GM23338 (cell line): ENCODE measurements around the gene GET4. TPM values are rescaled to one million over a fixed set of nuclear protein-coding genes. Genes with fewer than 3 reads are reported as not detected.
A peak's percentile ranks its signal among the peaks of the same experiment; 100 is the strongest.

ENCODE experiments used
- ATAC-seq: fragments of 200-7000 bp; cut with Tn5 transposase; 3 replicates; pipeline ENCODE4 v1.9.1; 2020
- DNase-seq: peaks from one replicate; pipeline ENCODE4 v3.0.0-alpha.2; 2015; ENCODE audit warnings: low spot score
- H2AFZ ChIP-seq: fragments of 200-600 bp; sonication (generic); 2 replicates; pipeline ENCODE4 v1.8.0; 2016; ENCODE audit warnings: antibody characterized with exemption, mild to moderate bottlenecking, moderate library complexity
- H3F3A ChIP-seq: fragments of 200-600 bp; sonication (generic); replicated peaks from 2 replicates; pipeline ENCODE4 v1.8.0; 2017; ENCODE audit warnings: antibody characterized with exemption, mixed run types, low read depth
- H3K27ac ChIP-seq: fragments of 200-600 bp; sonication (generic); 2 replicates; pipeline ENCODE4 v1.6.1; 2016; ENCODE audit warnings: low read depth
- H3K27me3 ChIP-seq: fragments of 200-600 bp; sonication (generic); 2 replicates; pipeline ENCODE4 v1.8.0; 2016; ENCODE audit warnings: mild to moderate bottlenecking, mixed run types, moderate library complexity; ENCODE audit not compliant: insufficient read depth
- H3K36me3 ChIP-seq: fragments of 200-600 bp; sonication (generic); 2 replicates; pipeline ENCODE4 v1.8.0; 2016; ENCODE audit warnings: mild to moderate bottlenecking; ENCODE audit not compliant: insufficient read depth
- H3K4me1 ChIP-seq: fragments of 200-600 bp; sonication (generic); 2 replicates; pipeline ENCODE4 v1.8.0; 2016; ENCODE audit warnings: mild to moderate bottlenecking, moderate library complexity; ENCODE audit not compliant: insufficient read depth
- H3K4me2 ChIP-seq: fragments of 200-600 bp; sonication (generic); 2 replicates; pipeline ENCODE4 v1.7.1; 2017; ENCODE audit warnings: mixed run types
- H3K4me3 ChIP-seq: fragments of 200-600 bp; sonication (generic); 2 replicates; pipeline ENCODE4 v1.6.1; 2016; ENCODE audit warnings: mixed run types
- H3K79me2 ChIP-seq: fragments of 200-600 bp; sonication (generic); replicated peaks from 2 replicates; pipeline ENCODE4 v1.8.0; 2017; ENCODE audit warnings: mild to moderate bottlenecking; ENCODE audit not compliant: insufficient read depth
- H3K9me2 ChIP-seq: fragments of 200-600 bp; sonication (generic); 2 replicates; pipeline ENCODE4 v1.8.0; 2017; ENCODE audit not compliant: insufficient read depth
- H4K20me1 ChIP-seq: fragments of 200-600 bp; sonication (generic); replicated peaks from 2 replicates; pipeline ENCODE4 v1.8.0; 2017; ENCODE audit warnings: mild to moderate bottlenecking; ENCODE audit not compliant: insufficient read depth
- H3K27ac Mint-ChIP-seq: 2 replicates; pipeline ENCODE4 v1.8.0; 2020; ENCODE audit warnings: inconsistent platforms, mild to moderate bottlenecking, moderate library complexity, mixed read lengths
- H3K27me3 Mint-ChIP-seq: 3 replicates; pipeline ENCODE4 v1.8.0; 2022; ENCODE audit warnings: low read depth, mild to moderate bottlenecking, moderate library complexity, mixed read lengths, inconsistent platforms; ENCODE audit not compliant: insufficient read depth, poor library complexity
- H3K36me3 Mint-ChIP-seq: 3 replicates; pipeline ENCODE4 v1.8.0; 2021; ENCODE audit warnings: low read depth, mild to moderate bottlenecking, inconsistent platforms, moderate library complexity, mixed read lengths
- H3K4me1 Mint-ChIP-seq: 3 replicates; pipeline ENCODE4 v1.8.0; 2020; ENCODE audit warnings: mild to moderate bottlenecking, inconsistent platforms, mixed read lengths
- H3K4me3 Mint-ChIP-seq: 3 replicates; pipeline ENCODE4 v1.8.0; 2021; ENCODE audit warnings: moderate library complexity, mild to moderate bottlenecking, inconsistent platforms, mixed read lengths
- H3K9me3 Mint-ChIP-seq: 3 replicates; pipeline ENCODE4 v1.8.0; 2020; ENCODE audit warnings: moderate library complexity, mild to moderate bottlenecking, inconsistent platforms, mixed read lengths
- EZH2 ChIP-seq: fragments of 200-600 bp; sonication (generic); IDR thresholded peaks from one replicate; pipeline ENCODE4 v1.8.0; 2017; ENCODE audit warnings: antibody characterized with exemption, mild to moderate bottlenecking, low read depth; ENCODE audit not compliant: unreplicated experiment
- STAT1 ChIP-seq: IDR thresholded peaks from one replicate; pipeline ENCODE4 v1.6.1; 2016; ENCODE audit warnings: antibody characterized with exemption; ENCODE audit not compliant: unreplicated experiment
- ZNF114 ChIP-seq: fragments of 250-450 bp; sonication (Bioruptor Pico); IDR thresholded peaks from 2 replicates; pipeline ENCODE4 v1.5.0; 2020; ENCODE audit warnings: mild to moderate bottlenecking, moderate library complexity
- ZNF331 ChIP-seq: fragments of 250-450 bp; sonication (Bioruptor Pico); IDR thresholded peaks from 2 replicates; pipeline ENCODE4 v1.5.0; 2020; ENCODE audit warnings: low read depth, mild to moderate bottlenecking, moderate library complexity
- polyA plus RNA-seq: library from polyadenylated mRNA; unstranded; fragments of >200 nt; fragmentation: Nextera tagmentation; extraction: Ambion mirVana; gene quantifications from 2 replicates; pipeline ENCODE4 v1.2.1, GENCODE V29; 2016
- total RNA-seq: library from RNA; depleted of rRNA; stranded (reverse); fragments of >200 nt; shearing (Covaris generic); gene quantifications from 2 replicates; pipeline ENCODE4 v1.2.3, GENCODE V29; 2014
- TF ChIP-seq, protein P1 (sequence below): fragments of 250-450 bp; sonication (Bioruptor Pico); IDR thresholded peaks from 2 replicates; pipeline ENCODE4 v1.5.0; 2020; ENCODE audit warnings: mild to moderate bottlenecking, moderate library complexity
- TF ChIP-seq, protein P2 (sequence below): IDR thresholded peaks from 2 replicates; pipeline ENCODE4 v1.6.1; 2016; ENCODE audit warnings: antibody characterized with exemption

Gene GET4
- total and polyA plus RNA-seq, 2 experiments from 2014 or later: 48.0 to 79.1 TPM

DNA sequence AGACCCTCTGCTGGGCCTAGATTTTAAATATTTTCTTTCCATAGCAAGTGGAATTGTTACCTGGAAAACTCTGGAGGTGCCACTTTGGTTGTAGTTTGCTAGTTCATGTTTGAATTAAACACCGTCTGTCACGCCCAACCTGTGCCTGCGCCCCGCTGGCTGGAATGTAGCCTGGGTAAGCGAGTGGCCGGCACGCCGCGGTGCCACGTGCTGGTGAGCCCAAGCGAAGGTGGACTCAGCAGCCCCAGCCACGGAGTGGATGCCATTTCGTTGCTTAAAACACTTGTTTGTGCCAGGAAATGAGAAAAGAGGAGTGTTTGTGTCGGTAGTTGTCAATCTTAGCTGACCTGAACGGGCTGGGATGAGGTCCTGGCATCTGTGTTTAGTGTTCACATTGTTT, 2.7 kb downstream of the GET4 start:
- no peak for ATAC-seq
- Mint-ChIP-seq H3K9me3 (no peaks in the 10 kb centered on the region; the same call in 2 of the 3 replicates), H3K27ac (no peak overlapping the region), H3K27me3 (peaks cover 2% of the 10 kb centered on the region), H3K36me3 (peaks cover 28% of the 10 kb centered on the region), H3K4me1 (peaks cover 15% of the 10 kb centered on the region), H3K4me3 (peak overlapping the region; percentile 88)
- no peak overlapping the region for H3K4me3 ChIP-seq
- H3K79me2 ChIP-seq: peaks cover 71% of the 10 kb centered on the region
- H3F3A ChIP-seq: peaks cover 13% of the 10 kb centered on the region
- no peaks in the 10 kb centered on the region for H3K9me2 ChIP-seq
- no peak for TF ChIP-seq ZNF331 (CRISPR knock-in tag)
- no peak for TF ChIP-seq EZH2
- no peak for TF ChIP-seq ZNF114 (CRISPR knock-in tag)
- TF ChIP-seq STAT1: no peak
- TF ChIP-seq, protein P1, sequence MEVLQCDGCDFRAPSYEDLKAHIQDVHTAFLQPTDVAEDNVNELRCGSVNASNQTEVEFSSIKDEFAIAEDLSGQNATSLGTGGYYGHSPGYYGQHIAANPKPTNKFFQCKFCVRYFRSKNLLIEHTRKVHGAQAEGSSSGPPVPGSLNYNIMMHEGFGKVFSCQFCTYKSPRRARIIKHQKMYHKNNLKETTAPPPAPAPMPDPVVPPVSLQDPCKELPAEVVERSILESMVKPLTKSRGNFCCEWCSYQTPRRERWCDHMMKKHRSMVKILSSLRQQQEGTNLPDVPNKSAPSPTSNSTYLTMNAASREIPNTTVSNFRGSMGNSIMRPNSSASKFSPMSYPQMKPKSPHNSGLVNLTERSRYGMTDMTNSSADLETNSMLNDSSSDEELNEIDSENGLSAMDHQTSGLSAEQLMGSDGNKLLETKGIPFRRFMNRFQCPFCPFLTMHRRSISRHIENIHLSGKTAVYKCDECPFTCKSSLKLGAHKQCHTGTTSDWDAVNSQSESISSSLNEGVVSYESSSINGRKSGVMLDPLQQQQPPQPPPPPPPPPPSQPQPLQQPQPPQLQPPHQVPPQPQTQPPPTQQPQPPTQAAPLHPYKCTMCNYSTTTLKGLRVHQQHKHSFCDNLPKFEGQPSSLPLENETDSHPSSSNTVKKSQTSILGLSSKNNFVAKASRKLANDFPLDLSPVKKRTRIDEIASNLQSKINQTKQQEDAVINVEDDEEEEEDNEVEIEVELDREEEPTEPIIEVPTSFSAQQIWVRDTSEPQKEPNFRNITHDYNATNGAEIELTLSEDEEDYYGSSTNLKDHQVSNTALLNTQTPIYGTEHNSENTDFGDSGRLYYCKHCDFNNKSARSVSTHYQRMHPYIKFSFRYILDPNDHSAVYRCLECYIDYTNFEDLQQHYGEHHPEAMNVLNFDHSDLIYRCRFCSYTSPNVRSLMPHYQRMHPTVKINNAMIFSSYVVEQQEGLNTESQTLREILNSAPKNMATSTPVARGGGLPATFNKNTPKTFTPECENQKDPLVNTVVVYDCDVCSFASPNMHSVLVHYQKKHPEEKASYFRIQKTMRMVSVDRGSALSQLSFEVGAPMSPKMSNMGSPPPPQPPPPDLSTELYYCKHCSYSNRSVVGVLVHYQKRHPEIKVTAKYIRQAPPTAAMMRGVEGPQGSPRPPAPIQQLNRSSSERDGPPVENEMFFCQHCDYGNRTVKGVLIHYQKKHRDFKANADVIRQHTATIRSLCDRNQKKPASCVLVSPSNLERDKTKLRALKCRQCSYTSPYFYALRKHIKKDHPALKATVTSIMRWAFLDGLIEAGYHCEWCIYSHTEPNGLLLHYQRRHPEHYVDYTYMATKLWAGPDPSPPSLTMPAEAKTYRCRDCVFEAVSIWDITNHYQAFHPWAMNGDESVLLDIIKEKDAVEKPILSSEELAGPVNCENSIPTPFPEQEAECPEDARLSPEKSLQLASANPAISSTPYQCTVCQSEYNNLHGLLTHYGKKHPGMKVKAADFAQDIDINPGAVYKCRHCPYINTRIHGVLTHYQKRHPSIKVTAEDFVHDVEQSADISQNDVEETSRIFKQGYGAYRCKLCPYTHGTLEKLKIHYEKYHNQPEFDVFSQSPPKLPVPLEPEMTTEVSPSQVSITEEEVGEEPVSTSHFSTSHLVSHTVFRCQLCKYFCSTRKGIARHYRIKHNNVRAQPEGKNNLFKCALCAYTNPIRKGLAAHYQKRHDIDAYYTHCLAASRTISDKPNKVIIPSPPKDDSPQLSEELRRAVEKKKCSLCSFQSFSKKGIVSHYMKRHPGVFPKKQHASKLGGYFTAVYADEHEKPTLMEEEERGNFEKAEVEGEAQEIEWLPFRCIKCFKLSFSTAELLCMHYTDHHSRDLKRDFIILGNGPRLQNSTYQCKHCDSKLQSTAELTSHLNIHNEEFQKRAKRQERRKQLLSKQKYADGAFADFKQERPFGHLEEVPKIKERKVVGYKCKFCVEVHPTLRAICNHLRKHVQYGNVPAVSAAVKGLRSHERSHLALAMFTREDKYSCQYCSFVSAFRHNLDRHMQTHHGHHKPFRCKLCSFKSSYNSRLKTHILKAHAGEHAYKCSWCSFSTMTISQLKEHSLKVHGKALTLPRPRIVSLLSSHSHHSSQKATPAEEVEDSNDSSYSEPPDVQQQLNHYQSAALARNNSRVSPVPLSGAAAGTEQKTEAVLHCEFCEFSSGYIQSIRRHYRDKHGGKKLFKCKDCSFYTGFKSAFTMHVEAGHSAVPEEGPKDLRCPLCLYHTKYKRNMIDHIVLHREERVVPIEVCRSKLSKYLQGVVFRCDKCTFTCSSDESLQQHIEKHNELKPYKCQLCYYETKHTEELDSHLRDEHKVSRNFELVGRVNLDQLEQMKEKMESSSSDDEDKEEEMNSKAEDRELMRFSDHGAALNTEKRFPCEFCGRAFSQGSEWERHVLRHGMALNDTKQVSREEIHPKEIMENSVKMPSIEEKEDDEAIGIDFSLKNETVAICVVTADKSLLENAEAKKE (CRISPR knock-in tag): no peak
- TF ChIP-seq, protein P2, sequence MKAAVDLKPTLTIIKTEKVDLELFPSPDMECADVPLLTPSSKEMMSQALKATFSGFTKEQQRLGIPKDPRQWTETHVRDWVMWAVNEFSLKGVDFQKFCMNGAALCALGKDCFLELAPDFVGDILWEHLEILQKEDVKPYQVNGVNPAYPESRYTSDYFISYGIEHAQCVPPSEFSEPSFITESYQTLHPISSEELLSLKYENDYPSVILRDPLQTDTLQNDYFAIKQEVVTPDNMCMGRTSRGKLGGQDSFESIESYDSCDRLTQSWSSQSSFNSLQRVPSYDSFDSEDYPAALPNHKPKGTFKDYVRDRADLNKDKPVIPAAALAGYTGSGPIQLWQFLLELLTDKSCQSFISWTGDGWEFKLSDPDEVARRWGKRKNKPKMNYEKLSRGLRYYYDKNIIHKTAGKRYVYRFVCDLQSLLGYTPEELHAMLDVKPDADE: no peak
- H2AFZ ChIP-seq: no peak overlapping the region
- peaks cover 5% of the 10 kb centered on the region; the same call in 1 of the 2 replicates for H3K4me1 ChIP-seq
- no peak for DNase-seq
- H3K27me3 ChIP-seq: no peaks in the 10 kb centered on the region
- H4K20me1 ChIP-seq: peaks cover 39% of the 10 kb centered on the region
- no peaks in the 10 kb centered on the region; the same call in 1 of the 2 replicates for H3K36me3 ChIP-seq
- H3K4me2 ChIP-seq: no peak overlapping the region
- 0 out of 2 replicates have a peak overlapping the region, but pooled peaks have one; percentile 26 for H3K27ac ChIP-seq
